IMR-90 (cell line): ENCODE data around the gene FGGY. TPM values are rescaled to one million over a fixed set of nuclear protein-coding genes. Genes with fewer than 3 reads are reported as not detected.

ENCODE experiments used
- ATAC-seq: fragments of 200-7000 bp; cut with Tn5 transposase; 2 replicates; pipeline ENCODE4 v1.9.1; 2020; ENCODE audit warnings: low read depth, mild to moderate bottlenecking, moderate library complexity
- BruUV-seq: library from RNA; stranded (reverse); fragments of 400-500 nt; replicated peaks from 2 replicates; lab custom pipeline; 2021; lab: Mats Ljungman, UMichigan
- CTCF ChIA-PET: fragments of 300-600 bp; formaldehyde crosslinking; extraction: SDS; loops from one replicate; lab custom pipeline; 2021; ENCODE audit warnings: antibody characterized with exemption; lab: Yijun Ruan, JAX
- POLR2A ChIA-PET: fragments of 300-600 bp; sonication (Branson Sonifier 250); formaldehyde crosslinking; loops from one replicate; lab custom pipeline; 2022; ENCODE audit warnings: antibody characterized with exemption; ENCODE audit not compliant: unreplicated experiment; lab: Charles Lee
- DNase-seq: peaks from one replicate; pipeline ENCODE4 v3.0.0; 2013
- H2AFZ ChIP-seq: replicated peaks from 2 replicates; pipeline ENCODE3; 2013; ENCODE audit warnings: low read length, mild to moderate bottlenecking; ENCODE audit not compliant: poor library complexity
- H2AK5ac ChIP-seq: 2 replicates; pipeline ENCODE4 v1.6.1; 2013; ENCODE audit warnings: low read depth, low read length, inconsistent platforms
- H2AK9ac ChIP-seq: replicated peaks from 2 replicates; pipeline ENCODE3; 2013; ENCODE audit warnings: mild to moderate bottlenecking, low read depth, low read length, moderate library complexity; ENCODE audit not compliant: poor library complexity
- H2BK120ac ChIP-seq: 2 replicates; pipeline ENCODE4 v1.6.1; 2013; ENCODE audit warnings: low read depth, low read length, inconsistent platforms
- H2BK15ac ChIP-seq: 3 replicates; pipeline ENCODE4 v1.6.1; 2013; ENCODE audit warnings: low read depth, low read length, inconsistent platforms
- H2BK20ac ChIP-seq: 2 replicates; pipeline ENCODE4 v1.6.1; 2013; ENCODE audit warnings: low read depth, mild to moderate bottlenecking, inconsistent platforms, low read length, moderate library complexity
- H2BK5ac ChIP-seq: 2 replicates; pipeline ENCODE4 v1.6.1; 2013; ENCODE audit warnings: mild to moderate bottlenecking, low read depth, low read length, inconsistent platforms; ENCODE audit not compliant: poor library complexity, severe bottlenecking
- H3K14ac ChIP-seq: replicated peaks from 2 replicates; pipeline ENCODE4 v1.6.1; 2013; ENCODE audit warnings: low read depth, low read length, inconsistent platforms
- H3K18ac ChIP-seq: 2 replicates; pipeline ENCODE4 v1.6.1; 2013; ENCODE audit warnings: low read depth, low read length, control low read depth
- H3K23ac ChIP-seq: 2 replicates; pipeline ENCODE4 v1.6.1; 2013; ENCODE audit warnings: low read depth, low read length, inconsistent platforms
- H3K27ac ChIP-seq: 2 replicates; pipeline ENCODE4 v1.5.1; 2013; ENCODE audit warnings: mild to moderate bottlenecking, control low read depth, low read length; ENCODE audit not compliant: insufficient read depth
- H3K27me3 ChIP-seq: 2 replicates; pipeline ENCODE4 v1.6.1; 2013; ENCODE audit warnings: low read length; ENCODE audit not compliant: control insufficient read depth, insufficient read depth
- H3K36me3 ChIP-seq: 2 replicates; pipeline ENCODE4 v1.6.1; 2013; ENCODE audit warnings: low read length, mixed read lengths; ENCODE audit not compliant: control insufficient read depth, insufficient read depth
- H3K4ac ChIP-seq: 2 replicates; pipeline ENCODE4 v1.6.1; 2013; ENCODE audit warnings: low read depth, low read length, inconsistent platforms
- H3K4me1 ChIP-seq: 2 replicates; pipeline ENCODE4 v1.6.1; 2013; ENCODE audit warnings: low read length, mixed read lengths; ENCODE audit not compliant: control insufficient read depth, insufficient read depth
- H3K4me2 ChIP-seq: 2 replicates; pipeline ENCODE4 v1.6.1; 2013; ENCODE audit warnings: low read depth, mild to moderate bottlenecking, control low read depth, low read length, moderate library complexity
- H3K4me3 ChIP-seq: 2 replicates; pipeline ENCODE4 v1.5.1; 2013; ENCODE audit warnings: low read depth, mild to moderate bottlenecking, control low read depth, low read length, moderate library complexity; ENCODE audit not compliant: insufficient read depth
- H3K56ac ChIP-seq: 2 replicates; pipeline ENCODE4 v1.6.1; 2013; ENCODE audit warnings: low read length, inconsistent platforms; ENCODE audit not compliant: insufficient read depth; ENCODE audit errors: extremely low read depth
- H3K79me1 ChIP-seq, 2 experiments: 2 replicates each; pipeline ENCODE4 v1.6.1; 2013; ENCODE audit warnings: low read length in 2 of 2, inconsistent platforms in 1 of 2, low read depth in 1 of 2
- H3K9ac ChIP-seq: 2 replicates; pipeline ENCODE4 v1.6.1; 2013; ENCODE audit warnings: low read depth, low read length, control low read depth
- H3K9me1 ChIP-seq: 2 replicates; pipeline ENCODE4 v1.6.1; 2013; ENCODE audit warnings: low read length, inconsistent platforms; ENCODE audit not compliant: insufficient read depth
- H3K9me3 ChIP-seq: 2 replicates; pipeline ENCODE4 v1.6.1; 2013; ENCODE audit warnings: low read length; ENCODE audit not compliant: control insufficient read depth, insufficient read depth
- H4K20me1 ChIP-seq: 2 replicates; pipeline ENCODE4 v1.6.1; 2013; ENCODE audit warnings: low read length, inconsistent platforms; ENCODE audit not compliant: insufficient read depth
- H4K5ac ChIP-seq: 2 replicates; pipeline ENCODE4 v1.6.1; 2013; ENCODE audit warnings: mild to moderate bottlenecking, low read depth, low read length, control low read depth
- H4K8ac ChIP-seq, 2 experiments: 2 replicates each; pipeline ENCODE4 v1.6.1; 2013; ENCODE audit warnings: low read depth in 2 of 2, low read length in 2 of 2, control low read depth in 1 of 2, inconsistent platforms in 1 of 2
- H4K91ac ChIP-seq: 2 replicates; pipeline ENCODE4 v1.6.1; 2013; ENCODE audit warnings: low read depth, low read length, inconsistent platforms; ENCODE audit not compliant: insufficient read depth
- MAFK ChIP-seq: IDR thresholded peaks from 2 replicates; pipeline ENCODE4 v1.6.1; 2012; ENCODE audit warnings: low read depth, low read length, improper control_type of control experiment
- WGBS, 2 experiments: methylation state at CpG; one replicate each; pipeline versions ENCODE4 v1.1.5 to v1.1.7; 2013; ENCODE audit warnings: missing lambda C conversion rate in 2 of 2; ENCODE audit not compliant: insufficient read length in 1 of 2; ENCODE audit errors: extremely low coverage in 2 of 2; 5-methylcytosine and 5-hydroxymethylcytosine counted together
- dilution Hi-C: fragments of 300-500 bp; cut with HindIII; formaldehyde crosslinking; loops from one replicate; pipeline ENCODE4 v1.14.3; 2018; ENCODE audit warnings: low sequenced_read_pairs; ENCODE audit not compliant: unreplicated experiment
- in situ Hi-C: fragments of 300-500 bp; cut with MboI; formaldehyde crosslinking; loops from 3 replicates; pipeline ENCODE4 v1.14.3; 2019; ENCODE audit warnings: low sequenced_read_pairs, inconsistent platforms, mixed read lengths
- intact Hi-C: fragments of 100-400 bp; cut with micrococcal nuclease; formaldehyde crosslinking; loops from 2 replicates; pipeline ENCODE4 v1.10.0; 2022
- polyA plus RNA-seq, 3 experiments: library from polyadenylated mRNA; depleted of rRNA; stranded (reverse); fragments of >200 nt; gene quantifications; 2 replicates each; pipeline ENCODE4 v1.2.3, GENCODE V29; 2012; ENCODE audit warnings: low replicate concordance in 1 of 3
- total RNA-seq: library from RNA; depleted of rRNA; stranded (reverse); fragments of >200 nt; gene quantifications from 2 replicates; pipeline ENCODE4 v1.2.3, GENCODE V29; 2012
- TF ChIP-seq, protein P1 (sequence below): fragments of 150-350 bp; IDR thresholded peaks from 2 replicates; pipeline ENCODE4 v1.6.1; 2017; ENCODE audit warnings: mild to moderate bottlenecking, antibody characterized with exemption, low read length, low read depth

FGGY gene
- total and polyA plus RNA-seq, 2 of the 4 experiments (the other 2 are of a cell fraction), result 5.6 to 14.0 TPM

- DNase-seq (no peak), ATAC-seq (no peak)
- no peak overlapping the region for H2BK5ac ChIP-seq
- H3K14ac ChIP-seq, result no peak overlapping the region
- no peak overlapping the region for H4K91ac ChIP-seq
- WGBS, 2 experiments, result 100% methylated on average over 1 of the region's 3 CpGs; no CpG with 5 or more reads in 1 of the 2 experiments
- BruUV-seq, result no TSS peak
- H2AK5ac ChIP-seq, result no peak overlapping the region
- no peak overlapping the region for H4K8ac ChIP-seq
- no peaks in the 10 kb centered on the region for H3K4me1 ChIP-seq
- H3K9me3 ChIP-seq, result no peaks in the 10 kb centered on the region
- H3K56ac ChIP-seq, result no peak overlapping the region
- no peaks in the 10 kb centered on the region for H3K27me3 ChIP-seq
- intact Hi-C loops, result no loop called here
- H3K23ac ChIP-seq, result no peak overlapping the region
- H2BK120ac ChIP-seq, result no peak overlapping the region
- POLR2A ChIA-PET, result no interaction called here
- H3K9me1 ChIP-seq, result no peaks in the 10 kb centered on the region
- H3K36me3 ChIP-seq, result no peaks in the 10 kb centered on the region
- H2BK20ac ChIP-seq, result no peak overlapping the region
- H3K4ac ChIP-seq, result no peak overlapping the region
- H4K20me1 ChIP-seq, result no peaks in the 10 kb centered on the region
- no peak overlapping the region for H3K9ac ChIP-seq
- no peak overlapping the region for H2AFZ ChIP-seq
- H3K4me3 ChIP-seq, result no peak overlapping the region
- H2AK9ac ChIP-seq, result no peak overlapping the region
- peak; percentile 45; the same call in 1 of the 2 replicates for TF ChIP-seq MAFK
- TF ChIP-seq, protein P1, sequence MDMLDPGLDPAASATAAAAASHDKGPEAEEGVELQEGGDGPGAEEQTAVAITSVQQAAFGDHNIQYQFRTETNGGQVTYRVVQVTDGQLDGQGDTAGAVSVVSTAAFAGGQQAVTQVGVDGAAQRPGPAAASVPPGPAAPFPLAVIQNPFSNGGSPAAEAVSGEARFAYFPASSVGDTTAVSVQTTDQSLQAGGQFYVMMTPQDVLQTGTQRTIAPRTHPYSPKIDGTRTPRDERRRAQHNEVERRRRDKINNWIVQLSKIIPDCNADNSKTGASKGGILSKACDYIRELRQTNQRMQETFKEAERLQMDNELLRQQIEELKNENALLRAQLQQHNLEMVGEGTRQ, result no peak
- CTCF ChIA-PET, result no interaction called here
- no peak overlapping the region for H3K18ac ChIP-seq
- no peak overlapping the region for H3K27ac ChIP-seq
- dilution Hi-C loops, result no loop called here
- H2BK15ac ChIP-seq, result no peak overlapping the region
- H4K5ac ChIP-seq, result no peak overlapping the region
- in situ Hi-C loops, result no loop called here
- H3K4me2 ChIP-seq, result no peak overlapping the region
- no peaks in the 10 kb centered on the region for H3K79me1 ChIP-seq
These were observed 419.9 kb downstream of the FGGY start for GRCh38 chr1:59716832-59717231.
